ENCODE measurements around the gene MED23. TPM values are rescaled to one million over a fixed set of nuclear protein-coding genes. Genes with fewer than 3 reads are reported as not detected.

The MED23 gene
- total and polyA plus RNA-seq, 2 donors = 31.8 to 33.2 TPM

GRCh38 chr6:131656667-131657066 is 28.6 kb upstream of the MED23 start:
- no peak overlapping the region for H3K4me3 ChIP-seq (ENCODE audit: low read length in 2 of 2)
- no peaks in the 10 kb centered on the region for H3K27me3 ChIP-seq (ENCODE audit: control insufficient read depth in 2 of 2, insufficient read depth in 1 of 2, low read length in 1 of 2)
- DNase-seq (ENCODE audit: low read depth in 6 of 9, low spot score in 9 of 9) = no peak
- H3K27ac ChIP-seq (ENCODE audit: low read depth in 1 of 2, low read length in 1 of 2) = no peak overlapping the region
- WGBS = 97% methylated on average over 3 of the region's 3 CpGs
- no peaks in the 10 kb centered on the region for H3K9me3 ChIP-seq (ENCODE audit: control insufficient read depth in 2 of 2, insufficient read depth in 1 of 2, low read length in 1 of 2)
- no peaks in the 10 kb centered on the region for H3K36me3 ChIP-seq (ENCODE audit: control insufficient read depth in 2 of 2, insufficient read depth in 2 of 2, low read length in 1 of 2)
- H3K4me1 ChIP-seq (ENCODE audit: control insufficient read depth in 2 of 2, insufficient read depth in 2 of 2, low read length in 2 of 2) = no peaks in the 10 kb centered on the region

- no peaks in the 10 kb centered on the region for H3K36me3 ChIP-seq (ENCODE audit: control insufficient read depth in 2 of 2, insufficient read depth in 2 of 2, low read length in 1 of 2)
- H3K27me3 ChIP-seq (ENCODE audit: control insufficient read depth in 2 of 2, insufficient read depth in 1 of 2, low read length in 1 of 2) = no peaks in the 10 kb centered on the region
- DNase-seq (ENCODE audit: low read depth in 6 of 9, low spot score in 9 of 9) = no peak
- WGBS = 93% methylated on average over 2 of the region's 2 CpGs
- no peaks in the 10 kb centered on the region for H3K4me1 ChIP-seq (ENCODE audit: control insufficient read depth in 2 of 2, insufficient read depth in 2 of 2, low read length in 2 of 2)
- no peaks in the 10 kb centered on the region for H3K9me3 ChIP-seq (ENCODE audit: control insufficient read depth in 2 of 2, insufficient read depth in 1 of 2, low read length in 1 of 2)
- no peak overlapping the region for H3K27ac ChIP-seq (ENCODE audit: low read depth in 1 of 2, low read length in 1 of 2)
- H3K4me3 ChIP-seq (ENCODE audit: low read length in 2 of 2) = no peak overlapping the region
Measured at GRCh38 chr6:131655951-131656350, 27.9 kb upstream of the MED23 start.

- 96% methylated on average over 3 of the region's 3 CpGs for WGBS
Measured at GRCh38 chr6:131655387-131655786, 27.3 kb upstream of the MED23 start.

GRCh38 chr6:131654326-131654725 is 26.3 kb upstream of the MED23 start:
- Histone ChIP-seq H3K4me3 (ENCODE audit: low read length in 2 of 2) (no peak overlapping the region), H3K36me3 (ENCODE audit: control insufficient read depth in 2 of 2, insufficient read depth in 2 of 2, low read length in 1 of 2) (no peaks in the 10 kb centered on the region), H3K27ac (ENCODE audit: low read depth in 1 of 2, low read length in 1 of 2) (no peak overlapping the region), H3K4me1 (ENCODE audit: control insufficient read depth in 2 of 2, insufficient read depth in 2 of 2, low read length in 2 of 2) (no peaks in the 10 kb centered on the region), H3K27me3 (ENCODE audit: control insufficient read depth in 2 of 2, insufficient read depth in 1 of 2, low read length in 1 of 2) (no peaks in the 10 kb centered on the region), H3K9me3 (ENCODE audit: control insufficient read depth in 2 of 2, insufficient read depth in 1 of 2, low read length in 1 of 2) (no peaks in the 10 kb centered on the region)
- WGBS = 91% methylated on average over 3 of the region's 3 CpGs
- DNase-seq (ENCODE audit: low read depth in 6 of 9, low spot score in 9 of 9) = no peak

More at GRCh38 chr6:131655387-131655786, 27.3 kb upstream of the MED23 start:
- no peak for DNase-seq (ENCODE audit: low read depth in 6 of 9, low spot score in 9 of 9)
- H3K27ac ChIP-seq (ENCODE audit: low read depth in 1 of 2, low read length in 1 of 2) = no peak overlapping the region
- no peaks in the 10 kb centered on the region for H3K4me1 ChIP-seq (ENCODE audit: control insufficient read depth in 2 of 2, insufficient read depth in 2 of 2, low read length in 2 of 2)
- H3K4me3 ChIP-seq (ENCODE audit: low read length in 2 of 2) = no peak overlapping the region
- H3K36me3 ChIP-seq (ENCODE audit: control insufficient read depth in 2 of 2, insufficient read depth in 2 of 2, low read length in 1 of 2) = no peaks in the 10 kb centered on the region
- H3K9me3 ChIP-seq (ENCODE audit: control insufficient read depth in 2 of 2, insufficient read depth in 1 of 2, low read length in 1 of 2) = no peaks in the 10 kb centered on the region
- no peaks in the 10 kb centered on the region for H3K27me3 ChIP-seq (ENCODE audit: control insufficient read depth in 2 of 2, insufficient read depth in 1 of 2, low read length in 1 of 2)

GRCh38 chr6:131652472-131652871 is 24.4 kb upstream of the MED23 start:
- no peak for DNase-seq (ENCODE audit: low read depth in 6 of 9, low spot score in 9 of 9)
- 88% methylated on average over 5 of the region's 5 CpGs for WGBS
- Histone ChIP-seq H3K27ac (ENCODE audit: low read depth in 1 of 2, low read length in 1 of 2) (no peak overlapping the region), H3K4me1 (ENCODE audit: control insufficient read depth in 2 of 2, insufficient read depth in 2 of 2, low read length in 2 of 2) (no peaks in the 10 kb centered on the region), H3K27me3 (ENCODE audit: control insufficient read depth in 2 of 2, insufficient read depth in 1 of 2, low read length in 1 of 2) (no peaks in the 10 kb centered on the region), H3K36me3 (ENCODE audit: control insufficient read depth in 2 of 2, insufficient read depth in 2 of 2, low read length in 1 of 2) (no peaks in the 10 kb centered on the region), H3K4me3 (ENCODE audit: low read length in 2 of 2) (no peak overlapping the region), H3K9me3 (ENCODE audit: control insufficient read depth in 2 of 2, insufficient read depth in 1 of 2, low read length in 1 of 2) (no peaks in the 10 kb centered on the region)

GRCh38 chr6:131651782-131652181 is 23.7 kb upstream of the MED23 start:
- H3K27ac ChIP-seq (ENCODE audit: low read depth in 1 of 2, low read length in 1 of 2) = no peak overlapping the region
- no peaks in the 10 kb centered on the region for H3K27me3 ChIP-seq (ENCODE audit: control insufficient read depth in 2 of 2, insufficient read depth in 1 of 2, low read length in 1 of 2)
- H3K36me3 ChIP-seq (ENCODE audit: control insufficient read depth in 2 of 2, insufficient read depth in 2 of 2, low read length in 1 of 2) = no peaks in the 10 kb centered on the region
- no peaks in the 10 kb centered on the region for H3K9me3 ChIP-seq (ENCODE audit: control insufficient read depth in 2 of 2, insufficient read depth in 1 of 2, low read length in 1 of 2)
- DNase-seq (ENCODE audit: low read depth in 6 of 9, low spot score in 9 of 9) = no peak
- no peaks in the 10 kb centered on the region for H3K4me1 ChIP-seq (ENCODE audit: control insufficient read depth in 2 of 2, insufficient read depth in 2 of 2, low read length in 2 of 2)
- H3K4me3 ChIP-seq (ENCODE audit: low read length in 2 of 2) = no peak overlapping the region

GRCh38 chr6:131646249-131646670 is 18.2 kb upstream of the MED23 start:
- no peaks in the 10 kb centered on the region for H3K36me3 ChIP-seq (ENCODE audit: control insufficient read depth in 2 of 2, insufficient read depth in 2 of 2, low read length in 1 of 2)
- H3K4me3 ChIP-seq (ENCODE audit: low read length in 2 of 2) = no peak overlapping the region
- DNase-seq (ENCODE audit: low read depth in 6 of 9, low spot score in 9 of 9) = no peak
- no peaks in the 10 kb centered on the region for H3K4me1 ChIP-seq (ENCODE audit: control insufficient read depth in 2 of 2, insufficient read depth in 2 of 2, low read length in 2 of 2)
- H3K27ac ChIP-seq (ENCODE audit: low read depth in 1 of 2, low read length in 1 of 2) = no peak overlapping the region
- H3K27me3 ChIP-seq (ENCODE audit: control insufficient read depth in 2 of 2, insufficient read depth in 1 of 2, low read length in 1 of 2) = no peaks in the 10 kb centered on the region
- no peaks in the 10 kb centered on the region for H3K9me3 ChIP-seq (ENCODE audit: control insufficient read depth in 2 of 2, insufficient read depth in 1 of 2, low read length in 1 of 2)

GRCh38 chr6:131645846-131646245 is 17.8 kb upstream of the MED23 start:
- Histone ChIP-seq H3K9me3 (ENCODE audit: control insufficient read depth in 2 of 2, insufficient read depth in 1 of 2, low read length in 1 of 2) (no peaks in the 10 kb centered on the region), H3K4me1 (ENCODE audit: control insufficient read depth in 2 of 2, insufficient read depth in 2 of 2, low read length in 2 of 2) (no peaks in the 10 kb centered on the region), H3K27me3 (ENCODE audit: control insufficient read depth in 2 of 2, insufficient read depth in 1 of 2, low read length in 1 of 2) (no peaks in the 10 kb centered on the region), H3K4me3 (ENCODE audit: low read length in 2 of 2) (no peak overlapping the region), H3K27ac (ENCODE audit: low read depth in 1 of 2, low read length in 1 of 2) (no peak overlapping the region), H3K36me3 (ENCODE audit: control insufficient read depth in 2 of 2, insufficient read depth in 2 of 2, low read length in 1 of 2) (no peaks in the 10 kb centered on the region)
- DNase-seq (ENCODE audit: low read depth in 6 of 9, low spot score in 9 of 9) = no peak
- WGBS = 99% methylated on average over 2 of the region's 2 CpGs

GRCh38 chr6:131644921-131645320 is 16.9 kb upstream of the MED23 start:
- no peak for DNase-seq (ENCODE audit: low read depth in 6 of 9, low spot score in 9 of 9)
- Histone ChIP-seq H3K9me3 (ENCODE audit: control insufficient read depth in 2 of 2, insufficient read depth in 1 of 2, low read length in 1 of 2) (no peaks in the 10 kb centered on the region), H3K4me1 (ENCODE audit: control insufficient read depth in 2 of 2, insufficient read depth in 2 of 2, low read length in 2 of 2) (no peaks in the 10 kb centered on the region), H3K27me3 (ENCODE audit: control insufficient read depth in 2 of 2, insufficient read depth in 1 of 2, low read length in 1 of 2) (no peaks in the 10 kb centered on the region), H3K4me3 (ENCODE audit: low read length in 2 of 2) (no peak overlapping the region), H3K27ac (ENCODE audit: low read depth in 1 of 2, low read length in 1 of 2) (no peak overlapping the region), H3K36me3 (ENCODE audit: control insufficient read depth in 2 of 2, insufficient read depth in 2 of 2, low read length in 1 of 2) (no peaks in the 10 kb centered on the region)
- 92% methylated on average over 1 of the region's 1 CpG for WGBS

GRCh38 chr6:131643855-131644460 is 15.9 kb upstream of the MED23 start:
- no peak overlapping the region for H3K27ac ChIP-seq (ENCODE audit: low read depth in 1 of 2, low read length in 1 of 2)
- no peaks in the 10 kb centered on the region for H3K27me3 ChIP-seq (ENCODE audit: control insufficient read depth in 2 of 2, insufficient read depth in 1 of 2, low read length in 1 of 2)
- no peaks in the 10 kb centered on the region for H3K4me1 ChIP-seq (ENCODE audit: control insufficient read depth in 2 of 2, insufficient read depth in 2 of 2, low read length in 2 of 2)
- H3K4me3 ChIP-seq (ENCODE audit: low read length in 2 of 2) = no peak overlapping the region
- H3K9me3 ChIP-seq (ENCODE audit: control insufficient read depth in 2 of 2, insufficient read depth in 1 of 2, low read length in 1 of 2) = no peaks in the 10 kb centered on the region
- no peak for DNase-seq (ENCODE audit: low read depth in 6 of 9, low spot score in 9 of 9)
- no peaks in the 10 kb centered on the region for H3K36me3 ChIP-seq (ENCODE audit: control insufficient read depth in 2 of 2, insufficient read depth in 2 of 2, low read length in 1 of 2)
- WGBS = 89% methylated on average over 2 of the region's 2 CpGs

Data from thymus (tissue), 11 donors.